SK-N-SH treated with all-trans-retinoic acid at 6 μM for 48 hours (cell line): ENCODE measurements around the gene POU3F2.

Experiments used
- ARNTL ChIP-seq: fragments of 450-650 bp; formaldehyde crosslinking; IDR thresholded peaks from 2 replicates; pipeline ENCODE4 v1.5.0; 2020; ENCODE audit warnings: low read depth, mild to moderate bottlenecking, moderate library complexity, borderline replicate concordance
- BACH2 ChIP-seq: fragments of 250-450 bp; sonication (Bioruptor Pico); IDR thresholded peaks from 2 replicates; pipeline ENCODE4 v1.9.0; 2021; ENCODE audit warnings: mild to moderate bottlenecking, borderline replicate concordance
- PATZ1 ChIP-seq: fragments of 250-450 bp; sonication (Bioruptor Pico); IDR thresholded peaks from 2 replicates; pipeline ENCODE4 v1.8.0; 2020; ENCODE audit warnings: mild to moderate bottlenecking, moderate library complexity, borderline replicate concordance
- PPARA ChIP-seq: fragments of 250-450 bp; sonication (Bioruptor Pico); IDR thresholded peaks from 2 replicates; pipeline ENCODE4 v1.5.0; 2020; ENCODE audit warnings: mild to moderate bottlenecking, borderline replicate concordance
- ZFP30 ChIP-seq: fragments of 450-650 bp; formaldehyde crosslinking; IDR thresholded peaks from 2 replicates; pipeline ENCODE4 v1.5.0; 2022; ENCODE audit warnings: mild to moderate bottlenecking, moderate library complexity
- ZNF565 ChIP-seq: fragments of 450-650 bp; formaldehyde crosslinking; conservative IDR thresholded peaks from 2 replicates; pipeline ENCODE4 v1.5.0; 2020; ENCODE audit warnings: low read depth, mild to moderate bottlenecking, moderate library complexity
- TF ChIP-seq, protein P1 (sequence below): fragments of 250-450 bp; sonication (Bioruptor Pico); IDR thresholded peaks from 2 replicates; pipeline ENCODE4 v1.5.0; 2020; ENCODE audit warnings: mild to moderate bottlenecking, moderate library complexity

GRCh38 chr6:98838032-98838431 is 3.7 kb downstream of the POU3F2 start:
- TF ChIP-seq PATZ1 (CRISPR knock-in tag): no peak
- no peak for TF ChIP-seq ZNF565 (CRISPR knock-in tag)
- TF ChIP-seq ZFP30: no peak
- TF ChIP-seq, protein P1, sequence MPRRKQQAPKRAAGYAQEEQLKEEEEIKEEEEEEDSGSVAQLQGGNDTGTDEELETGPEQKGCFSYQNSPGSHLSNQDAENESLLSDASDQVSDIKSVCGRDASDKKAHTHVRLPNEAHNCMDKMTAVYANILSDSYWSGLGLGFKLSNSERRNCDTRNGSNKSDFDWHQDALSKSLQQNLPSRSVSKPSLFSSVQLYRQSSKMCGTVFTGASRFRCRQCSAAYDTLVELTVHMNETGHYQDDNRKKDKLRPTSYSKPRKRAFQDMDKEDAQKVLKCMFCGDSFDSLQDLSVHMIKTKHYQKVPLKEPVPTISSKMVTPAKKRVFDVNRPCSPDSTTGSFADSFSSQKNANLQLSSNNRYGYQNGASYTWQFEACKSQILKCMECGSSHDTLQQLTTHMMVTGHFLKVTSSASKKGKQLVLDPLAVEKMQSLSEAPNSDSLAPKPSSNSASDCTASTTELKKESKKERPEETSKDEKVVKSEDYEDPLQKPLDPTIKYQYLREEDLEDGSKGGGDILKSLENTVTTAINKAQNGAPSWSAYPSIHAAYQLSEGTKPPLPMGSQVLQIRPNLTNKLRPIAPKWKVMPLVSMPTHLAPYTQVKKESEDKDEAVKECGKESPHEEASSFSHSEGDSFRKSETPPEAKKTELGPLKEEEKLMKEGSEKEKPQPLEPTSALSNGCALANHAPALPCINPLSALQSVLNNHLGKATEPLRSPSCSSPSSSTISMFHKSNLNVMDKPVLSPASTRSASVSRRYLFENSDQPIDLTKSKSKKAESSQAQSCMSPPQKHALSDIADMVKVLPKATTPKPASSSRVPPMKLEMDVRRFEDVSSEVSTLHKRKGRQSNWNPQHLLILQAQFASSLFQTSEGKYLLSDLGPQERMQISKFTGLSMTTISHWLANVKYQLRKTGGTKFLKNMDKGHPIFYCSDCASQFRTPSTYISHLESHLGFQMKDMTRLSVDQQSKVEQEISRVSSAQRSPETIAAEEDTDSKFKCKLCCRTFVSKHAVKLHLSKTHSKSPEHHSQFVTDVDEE (CRISPR knock-in tag): no peak
- no peak for TF ChIP-seq ARNTL (CRISPR knock-in tag)
- no peak for TF ChIP-seq PPARA
- TF ChIP-seq BACH2 (CRISPR knock-in tag): no peak
